ENCODE measurements around the gene DDTL. TPM values are rescaled to one million over a fixed set of nuclear protein-coding genes. Genes with fewer than 3 reads are reported as not detected.
"Not testable (repeated sequence)": the region's sequence is repeated elsewhere in the genome, so short reads cannot be mapped to it uniquely, and the experiment has no call there.

DDTL gene
- total RNA-seq, 1 experiment from 2014 or later = 5.8 TPM

DNA sequence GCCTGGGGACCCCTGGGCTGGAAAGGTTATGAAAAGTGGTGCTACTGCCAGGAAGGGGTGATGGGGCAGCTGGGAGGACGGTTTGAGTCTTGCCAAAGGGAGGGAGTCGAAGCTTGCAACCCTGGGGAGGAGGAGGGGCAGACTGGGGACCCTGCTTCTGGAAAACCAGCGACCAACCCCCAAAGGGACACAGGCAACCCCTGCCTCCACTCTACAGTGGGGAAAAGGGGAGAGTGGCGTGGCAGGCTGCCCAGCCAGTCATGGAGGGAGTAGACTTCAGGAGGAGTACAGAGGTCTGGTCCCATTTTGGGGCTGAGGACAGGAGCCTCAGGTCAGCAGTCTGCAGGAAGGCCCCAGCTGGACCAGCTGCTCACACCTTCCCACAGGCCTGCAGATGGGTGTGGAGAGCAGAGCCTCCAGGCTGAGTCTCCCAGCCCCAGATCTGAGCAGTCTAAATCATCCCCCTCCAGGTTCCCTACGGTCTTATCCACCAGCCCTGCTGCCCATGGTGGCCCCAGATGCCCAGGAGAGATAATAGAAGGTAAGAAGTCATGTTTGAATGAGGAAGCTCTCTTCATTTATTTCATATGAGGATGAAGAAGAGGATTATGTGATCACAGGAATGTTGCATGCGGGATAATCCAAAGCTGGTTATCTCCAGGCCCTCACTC, 4.3 kb downstream of the DDTL start:
- peak overlapping the region; percentile 11; the same call in 1 of the 2 replicates for H3K27ac Mint-ChIP-seq
- DNase-seq (ENCODE audit: low spot score) (no peak), ATAC-seq (no peak)
- TF ChIP-seq PRRX2 (CRISPR knock-in tag; IDR thresholded peaks at IDR 0.05) (no peak), NFATC4 (CRISPR knock-in tag; IDR thresholded peaks at IDR 0.05) (0 out of 2 replicates have a peak, but pooled peaks have one; percentile 7), EMX1 (CRISPR knock-in tag; IDR thresholded peaks at IDR 0.05) (0 out of 2 replicates have a peak, but pooled peaks have one; percentile 54)
- H3K9me3 Mint-ChIP-seq = no peaks in the 10 kb centered on the region
- peaks cover 8% of the 10 kb centered on the region for H3K4me1 Mint-ChIP-seq
- H3K36me3 Mint-ChIP-seq = peaks cover 26% of the 10 kb centered on the region
- POLR2A ChIA-PET = interaction anchor here (1.4 kb wide), 1 partner anchor 77 kb away, joined by 3 read pairs; the partner anchor contains the start of gene MIF
- no peak overlapping the region for H3K4me3 Mint-ChIP-seq
- no peaks in the 10 kb centered on the region for H3K27me3 Mint-ChIP-seq (ENCODE audit: low read depth)
- CTCF ChIA-PET = interaction anchor here (0.6 kb wide), 1 partner anchor 186 kb away, joined by 3 read pairs; no protein-coding TSS in a partner anchor

DNA sequence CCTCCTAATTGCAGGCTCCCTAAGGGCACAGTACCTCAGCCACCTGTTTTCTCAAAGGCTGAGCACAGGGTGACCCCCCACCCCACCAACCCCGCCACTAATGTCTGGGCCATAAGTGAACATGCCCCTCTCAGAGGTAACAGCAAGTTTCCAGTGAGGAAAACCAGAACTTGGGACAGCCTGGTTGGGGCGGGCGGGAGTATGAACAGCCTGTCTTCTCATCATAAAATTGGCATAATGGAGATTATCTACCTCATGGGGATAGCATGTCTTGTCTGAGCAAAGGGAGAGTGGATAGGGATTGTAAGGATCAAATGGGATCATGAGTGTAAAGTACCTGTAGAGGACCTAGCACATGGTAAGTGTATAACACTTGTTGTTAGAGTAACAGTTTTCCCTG, 5.2 kb downstream of the DDTL start:
- H3K36me3 Mint-ChIP-seq = peaks cover 26% of the 10 kb centered on the region
- H3K4me1 Mint-ChIP-seq; H3K27ac Mint-ChIP-seq; ATAC-seq; POLR2A ChIA-PET; H3K4me3 Mint-ChIP-seq; DNase-seq (ENCODE audit: low spot score); CTCF ChIA-PET; H3K27me3 Mint-ChIP-seq (ENCODE audit: low read depth); H3K9me3 Mint-ChIP-seq: not testable (repeated sequence)

DNA sequence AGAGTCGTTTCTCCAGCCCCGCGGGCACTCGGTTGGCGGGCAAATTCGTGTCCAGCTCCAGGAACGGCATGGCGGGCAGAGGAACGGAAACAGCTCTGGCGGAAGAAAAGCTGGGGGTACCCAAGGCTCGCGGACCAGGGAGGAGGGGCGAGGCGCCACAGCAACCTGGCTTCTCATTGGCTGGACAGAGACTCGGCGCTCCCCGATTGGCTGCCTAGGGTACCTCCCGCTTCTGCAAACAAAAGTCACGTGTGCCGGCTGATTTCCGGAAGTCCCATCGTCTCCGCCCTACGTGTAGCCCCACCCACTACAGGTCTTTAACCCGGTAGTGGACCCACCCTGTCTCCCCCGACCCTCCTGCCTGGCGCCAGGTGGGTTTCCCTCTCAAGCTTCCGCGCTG, 7.7 kb downstream of the DDTL start, which contains the start of gene DDT:
Gene DDT (minus strand): TSS at position 97 of the 400 bp plus-strand sequence. CDS start 27 bp downstream, at position 70.
- H3K4me3 Mint-ChIP-seq; H3K4me1 Mint-ChIP-seq; DNase-seq (ENCODE audit: low spot score); CTCF ChIA-PET; H3K9me3 Mint-ChIP-seq; H3K27ac Mint-ChIP-seq; POLR2A ChIA-PET; H3K27me3 Mint-ChIP-seq (ENCODE audit: low read depth): not testable (repeated sequence)
- H3K36me3 Mint-ChIP-seq = peaks cover 22% of the 10 kb centered on the region
- ATAC-seq = peak; percentile 88

DNA sequence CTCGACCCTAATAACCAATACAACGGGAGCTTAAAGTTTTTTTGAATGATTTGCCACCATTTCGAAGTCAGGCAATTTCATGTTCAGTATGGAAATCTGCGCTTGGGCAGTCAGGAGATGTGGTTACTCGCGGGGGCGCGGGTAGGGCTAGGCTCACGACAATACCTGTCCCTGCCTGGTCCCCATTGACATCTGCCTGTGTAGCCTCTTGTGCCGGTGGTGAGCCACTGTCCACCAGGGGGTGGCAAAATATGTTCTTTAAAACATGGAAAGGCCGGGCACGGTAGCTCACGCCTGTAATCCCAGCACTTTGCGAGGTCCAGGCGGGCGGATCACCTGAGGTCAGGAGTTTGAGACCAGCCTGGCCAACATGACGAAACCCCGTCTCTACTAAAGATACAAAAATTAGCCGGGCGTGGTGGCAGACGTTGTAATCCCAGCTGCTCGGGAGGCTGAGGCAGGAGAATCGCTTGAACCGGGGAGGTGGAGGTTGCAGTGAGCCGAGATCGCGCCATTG, 8.2 kb downstream of the DDTL start:
- H3K36me3 Mint-ChIP-seq = peaks cover 16% of the 10 kb centered on the region
- DNase-seq (ENCODE audit: low spot score); POLR2A ChIA-PET: not testable (repeated sequence)

DNA sequence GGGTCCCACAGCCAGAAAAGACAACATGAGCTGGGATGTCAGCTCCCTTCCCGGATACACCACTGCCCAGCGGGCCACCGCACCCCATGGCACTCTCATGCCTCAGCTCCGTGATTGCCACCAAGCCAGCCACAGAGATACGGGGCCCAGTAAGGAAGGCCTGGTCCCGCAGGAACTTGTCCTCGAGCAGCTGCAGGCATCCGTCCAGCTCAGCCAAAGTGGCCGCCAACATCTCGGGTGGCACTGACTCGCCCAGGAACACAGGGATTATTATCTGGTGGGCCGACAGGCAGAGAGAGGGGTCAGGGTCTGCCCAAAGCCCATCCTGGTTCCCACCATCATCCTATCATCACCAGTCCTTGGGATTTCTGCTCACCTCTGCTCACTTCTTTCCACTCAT, 10.6 kb downstream of the DDTL start:
- H3K4me1 Mint-ChIP-seq; H3K27me3 Mint-ChIP-seq (ENCODE audit: low read depth); ATAC-seq; CTCF ChIA-PET; H3K36me3 Mint-ChIP-seq; H3K27ac Mint-ChIP-seq; POLR2A ChIA-PET; H3K9me3 Mint-ChIP-seq; H3K4me3 Mint-ChIP-seq; DNase-seq (ENCODE audit: low spot score): not testable (repeated sequence)

More for the DNA sequence above, 8.2 kb downstream of the DDTL start:
- peak; percentile 39 for ATAC-seq
- H3K27ac Mint-ChIP-seq; H3K4me1 Mint-ChIP-seq; H3K4me3 Mint-ChIP-seq; CTCF ChIA-PET; H3K27me3 Mint-ChIP-seq (ENCODE audit: low read depth); H3K9me3 Mint-ChIP-seq: not testable (repeated sequence)

DNA sequence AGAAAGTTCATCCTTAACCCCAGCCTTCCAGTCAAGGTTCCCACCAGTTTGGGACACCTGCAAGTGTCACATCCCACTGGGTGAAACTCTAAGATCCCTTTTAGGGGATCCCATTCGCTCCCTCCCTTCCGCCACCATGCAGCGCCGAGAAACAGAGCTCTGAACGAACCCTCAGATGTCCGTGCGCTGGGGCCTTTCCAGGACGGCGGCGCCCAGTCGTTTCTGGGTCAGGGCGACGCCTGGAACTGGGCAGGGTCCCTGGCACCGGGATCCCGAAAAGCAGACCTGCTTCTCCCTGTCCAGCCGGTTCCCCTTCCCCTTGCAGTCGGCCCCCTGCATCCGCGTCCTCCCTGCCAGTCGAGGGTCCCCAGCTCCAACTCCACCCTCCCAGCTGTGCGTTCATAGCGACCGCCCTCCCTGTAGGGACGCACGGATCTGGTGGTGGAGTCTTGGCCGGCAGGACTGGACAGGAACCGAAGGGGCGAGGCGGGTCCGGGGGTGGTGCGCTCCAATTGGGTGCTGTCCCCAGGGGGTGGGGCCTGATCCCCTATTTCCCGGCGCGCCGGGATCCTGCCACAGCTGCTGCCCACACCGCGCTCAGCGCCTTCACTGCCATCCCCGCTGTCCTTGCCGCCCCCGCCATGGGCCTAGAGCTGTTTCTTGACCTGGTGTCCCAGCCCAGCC, 13.0 kb downstream of the DDTL start, which contains the start of gene GSTT2:
Gene GSTT2 (plus strand): TSS at position 578 of the 684 bp plus-strand sequence.
- H3K9me3 Mint-ChIP-seq; H3K4me1 Mint-ChIP-seq; POLR2A ChIA-PET; H3K36me3 Mint-ChIP-seq; DNase-seq (ENCODE audit: low spot score); CTCF ChIA-PET; H3K27me3 Mint-ChIP-seq (ENCODE audit: low read depth); H3K27ac Mint-ChIP-seq: not testable (repeated sequence)
- peak; percentile 35 for ATAC-seq
- peak within 1 kb of the TSS; percentile 62 for H3K4me3 Mint-ChIP-seq

DNA sequence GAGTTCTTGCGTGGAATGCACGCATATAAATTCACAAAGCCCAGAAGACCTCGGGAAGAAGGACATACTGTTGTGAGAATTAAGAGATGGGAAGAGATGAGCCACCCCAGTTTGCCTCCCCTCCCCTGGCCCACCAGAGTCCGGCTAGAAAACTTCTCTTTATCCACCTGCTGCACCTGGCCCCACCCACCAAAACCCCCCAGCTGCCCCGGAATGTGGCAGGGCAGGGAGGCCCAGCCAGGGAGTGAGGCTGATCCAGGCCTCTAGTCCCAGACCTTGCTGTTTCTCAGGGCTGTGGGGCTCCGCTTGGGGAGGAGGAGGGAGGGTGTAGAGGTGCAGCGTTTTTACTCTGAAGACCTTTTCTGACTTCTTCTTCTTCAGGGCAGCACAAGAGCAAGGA, 13.9 kb downstream of the DDTL start:
- ATAC-seq, POLR2A ChIA-PET: not testable (repeated sequence)
- H3K9me3 Mint-ChIP-seq = peaks cover 11% of the 10 kb centered on the region

DNA sequence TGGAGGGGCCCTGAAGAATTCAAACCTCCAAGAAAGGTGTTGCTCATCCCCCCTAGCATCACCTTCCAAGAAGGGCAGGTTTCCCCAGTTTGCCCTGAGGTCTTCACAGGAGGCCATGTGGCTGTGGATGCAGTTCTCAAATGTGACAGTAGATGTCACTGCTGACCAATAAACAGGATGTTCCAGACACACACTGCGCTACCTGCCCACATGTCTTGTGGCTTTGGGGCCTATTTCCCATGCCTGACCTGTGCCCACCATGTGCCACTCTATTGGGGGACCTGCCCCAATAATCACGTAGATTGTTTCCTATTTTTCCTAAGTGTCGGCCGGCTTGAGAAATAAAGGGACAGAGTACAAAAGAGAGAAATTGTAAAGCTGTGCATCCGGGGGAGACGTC, 17.7 kb downstream of the DDTL start:
- ChIA-PET POLR2A (no interaction called here), CTCF (interaction anchor here (0.6 to 0.7 kb wide), 2 partner anchors 190 to 195 kb away, joined by 3 to 7 read pairs; no protein-coding TSS in a partner anchor)
- ATAC-seq = peak; percentile 75
- H3K27me3 Mint-ChIP-seq (ENCODE audit: low read depth) = peaks cover 6% of the 10 kb centered on the region
- H3K36me3 Mint-ChIP-seq = peaks cover 10% of the 10 kb centered on the region
- TF ChIP-seq, protein P1, sequence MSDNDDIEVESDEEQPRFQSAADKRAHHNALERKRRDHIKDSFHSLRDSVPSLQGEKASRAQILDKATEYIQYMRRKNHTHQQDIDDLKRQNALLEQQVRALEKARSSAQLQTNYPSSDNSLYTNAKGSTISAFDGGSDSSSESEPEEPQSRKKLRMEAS (CRISPR knock-in tag; IDR thresholded peaks at IDR 0.05) = peak; percentile 48; the same call in 1 of the 2 replicates
- TF ChIP-seq ZNF416 (CRISPR knock-in tag; IDR thresholded peaks at IDR 0.05) (no peak), ATF1 (CRISPR knock-in tag; IDR thresholded peaks at IDR 0.05) (no peak), PRRX2 (CRISPR knock-in tag; IDR thresholded peaks at IDR 0.05) (no peak)
- TF ChIP-seq, protein P2, sequence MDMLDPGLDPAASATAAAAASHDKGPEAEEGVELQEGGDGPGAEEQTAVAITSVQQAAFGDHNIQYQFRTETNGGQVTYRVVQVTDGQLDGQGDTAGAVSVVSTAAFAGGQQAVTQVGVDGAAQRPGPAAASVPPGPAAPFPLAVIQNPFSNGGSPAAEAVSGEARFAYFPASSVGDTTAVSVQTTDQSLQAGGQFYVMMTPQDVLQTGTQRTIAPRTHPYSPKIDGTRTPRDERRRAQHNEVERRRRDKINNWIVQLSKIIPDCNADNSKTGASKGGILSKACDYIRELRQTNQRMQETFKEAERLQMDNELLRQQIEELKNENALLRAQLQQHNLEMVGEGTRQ (CRISPR knock-in tag; IDR thresholded peaks at IDR 0.05) = peak; percentile 11; the same call in 1 of the 2 replicates
- TF ChIP-seq, protein P3, sequence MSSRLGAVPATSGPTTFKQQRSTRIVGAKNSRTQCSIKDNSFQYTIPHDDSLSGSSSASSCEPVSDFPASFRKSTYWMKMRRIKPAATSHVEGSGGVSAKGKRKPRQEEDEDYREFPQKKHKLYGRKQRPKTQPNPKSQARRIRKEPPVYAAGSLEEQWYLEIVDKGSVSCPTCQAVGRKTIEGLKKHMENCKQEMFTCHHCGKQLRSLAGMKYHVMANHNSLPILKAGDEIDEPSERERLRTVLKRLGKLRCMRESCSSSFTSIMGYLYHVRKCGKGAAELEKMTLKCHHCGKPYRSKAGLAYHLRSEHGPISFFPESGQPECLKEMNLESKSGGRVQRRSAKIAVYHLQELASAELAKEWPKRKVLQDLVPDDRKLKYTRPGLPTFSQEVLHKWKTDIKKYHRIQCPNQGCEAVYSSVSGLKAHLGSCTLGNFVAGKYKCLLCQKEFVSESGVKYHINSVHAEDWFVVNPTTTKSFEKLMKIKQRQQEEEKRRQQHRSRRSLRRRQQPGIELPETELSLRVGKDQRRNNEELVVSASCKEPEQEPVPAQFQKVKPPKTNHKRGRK (CRISPR knock-in tag; IDR thresholded peaks at IDR 0.05; ENCODE audit: borderline replicate concordance) = no peak
- TF ChIP-seq, protein P4, sequence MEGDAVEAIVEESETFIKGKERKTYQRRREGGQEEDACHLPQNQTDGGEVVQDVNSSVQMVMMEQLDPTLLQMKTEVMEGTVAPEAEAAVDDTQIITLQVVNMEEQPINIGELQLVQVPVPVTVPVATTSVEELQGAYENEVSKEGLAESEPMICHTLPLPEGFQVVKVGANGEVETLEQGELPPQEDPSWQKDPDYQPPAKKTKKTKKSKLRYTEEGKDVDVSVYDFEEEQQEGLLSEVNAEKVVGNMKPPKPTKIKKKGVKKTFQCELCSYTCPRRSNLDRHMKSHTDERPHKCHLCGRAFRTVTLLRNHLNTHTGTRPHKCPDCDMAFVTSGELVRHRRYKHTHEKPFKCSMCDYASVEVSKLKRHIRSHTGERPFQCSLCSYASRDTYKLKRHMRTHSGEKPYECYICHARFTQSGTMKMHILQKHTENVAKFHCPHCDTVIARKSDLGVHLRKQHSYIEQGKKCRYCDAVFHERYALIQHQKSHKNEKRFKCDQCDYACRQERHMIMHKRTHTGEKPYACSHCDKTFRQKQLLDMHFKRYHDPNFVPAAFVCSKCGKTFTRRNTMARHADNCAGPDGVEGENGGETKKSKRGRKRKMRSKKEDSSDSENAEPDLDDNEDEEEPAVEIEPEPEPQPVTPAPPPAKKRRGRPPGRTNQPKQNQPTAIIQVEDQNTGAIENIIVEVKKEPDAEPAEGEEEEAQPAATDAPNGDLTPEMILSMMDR (IDR thresholded peaks at IDR 0.05) = peak; percentile 87
- peak; percentile 79 for DNase-seq (ENCODE audit: low spot score)
- H3K4me1 Mint-ChIP-seq = peaks cover 23% of the 10 kb centered on the region
- peaks cover 21% of the 10 kb centered on the region for H3K9me3 Mint-ChIP-seq
- peak overlapping the region; percentile 95 for H3K27ac Mint-ChIP-seq
- H3K4me3 Mint-ChIP-seq = 0 out of 2 replicates have a peak overlapping the region, but pooled peaks have one; percentile 37

More for the DNA sequence above, 13.9 kb downstream of the DDTL start:
- peak overlapping the region; percentile 62 for H3K4me3 Mint-ChIP-seq
- H3K27ac Mint-ChIP-seq; DNase-seq (ENCODE audit: low spot score); CTCF ChIA-PET; H3K36me3 Mint-ChIP-seq; H3K4me1 Mint-ChIP-seq; H3K27me3 Mint-ChIP-seq (ENCODE audit: low read depth): not testable (repeated sequence)
